Stimulated activated naive CD4-positive, alpha-beta T cell treated with Interleukin-2 at 50 U/mL for 16 hours (primary cell): ENCODE measurements around the gene PSMB7.

Experiments
- DNase-seq: peaks from one replicate; lab custom pipeline; 2025; lab: John Stamatoyannopoulos, UW

PSMB7 gene

GRCh38 chr9:124356745-124357390 lies 58.4 kb downstream of the PSMB7 start:
- no peak for DNase-seq

- no peak for DNase-seq
Observed at GRCh38 chr9:124355941-124356744, 59.1 kb downstream of the PSMB7 start.

- no peak for DNase-seq
Observed at GRCh38 chr9:124355039-124355940, 60.0 kb downstream of the PSMB7 start.

- DNase-seq = no peak
Observed at GRCh38 chr9:124354346-124355038, 60.8 kb downstream of the PSMB7 start.

- no peak for DNase-seq
Observed at GRCh38 chr9:124353811-124354274, 61.4 kb downstream of the PSMB7 start.

GRCh38 chr9:124353166-124353768 lies 62.0 kb downstream of the PSMB7 start:
- no peak for DNase-seq

- no peak for DNase-seq
Observed at GRCh38 chr9:124352616-124353015, 62.6 kb downstream of the PSMB7 start.

- DNase-seq = no peak
Observed at GRCh38 chr9:124351672-124352468, 63.4 kb downstream of the PSMB7 start.

GRCh38 chr9:124350494-124351263 lies 64.6 kb downstream of the PSMB7 start:
- DNase-seq = no peak

GRCh38 chr9:124349675-124350493 lies 65.4 kb downstream of the PSMB7 start:
- DNase-seq = no peak

GRCh38 chr9:124349267-124349666 lies 66.0 kb downstream of the PSMB7 start:
- DNase-seq = no peak

- DNase-seq = no peak
Observed at GRCh38 chr9:124348831-124349230, 66.4 kb downstream of the PSMB7 start.

GRCh38 chr9:124348363-124348762 lies 66.9 kb downstream of the PSMB7 start:
- DNase-seq = no peak

GRCh38 chr9:124347968-124348358 lies 67.3 kb downstream of the PSMB7 start:
- DNase-seq = no peak

- DNase-seq = no peak
Observed at GRCh38 chr9:124347206-124347967, 67.9 kb downstream of the PSMB7 start.

GRCh38 chr9:124346347-124347163 lies 68.7 kb downstream of the PSMB7 start:
- DNase-seq = no peak

GRCh38 chr9:124345751-124346281 lies 69.4 kb downstream of the PSMB7 start:
- DNase-seq = no peak
